ENCODE measurements around the gene TSG101. TPM values are rescaled to one million over a fixed set of nuclear protein-coding genes. Genes with fewer than 3 reads are reported as not detected.

TSG101 gene
- total RNA-seq, 2 experiments from 2014 or later, result 34.0 to 37.4 TPM

GRCh38 chr11:18563090-18563730 is 36.5 kb upstream of the TSG101 start:
- no peak for TF ChIP-seq CTCF (IDR thresholded peaks at IDR 0.05)
- H3K27ac Mint-ChIP-seq, result no peak overlapping the region
- intact Hi-C loops (cut with micrococcal nuclease), result no loop called here
- H3K36me3 Mint-ChIP-seq (ENCODE audit: low read depth), result peaks cover 6% of the 10 kb centered on the region
- ChIA-PET CTCF (interaction anchor here (2.6 kb wide), 1 partner anchor 23 kb away, joined by 8 read pairs; no protein-coding TSS in a partner anchor), POLR2A (no interaction called here)
- H3K9me3 Mint-ChIP-seq, result no peaks in the 10 kb centered on the region
- H3K4me3 Mint-ChIP-seq, result no peak overlapping the region
- no peaks in the 10 kb centered on the region for H3K27me3 Mint-ChIP-seq
- DNase-seq (no peak), ATAC-seq (no peak)
- H3K4me1 Mint-ChIP-seq (ENCODE audit: low read depth), result no peaks in the 10 kb centered on the region

GRCh38 chr11:18548001-18548400 is 21.3 kb upstream of the TSG101 start:
- DNase-seq (no peak), ATAC-seq (no peak)
- ChIA-PET CTCF (interaction anchor here (1.3 to 1.6 kb wide), 2 partner anchors 102 to 217 kb away, joined by 3 to 5 read pairs; no protein-coding TSS in a partner anchor), POLR2A (interaction anchor here (1.0 kb wide), 1 partner anchor 15 kb away, joined by 4 read pairs; no protein-coding TSS in a partner anchor)
- intact Hi-C loops (cut with micrococcal nuclease), result no loop called here
- H3K27ac Mint-ChIP-seq, result no peak overlapping the region
- no peak for TF ChIP-seq CTCF (IDR thresholded peaks at IDR 0.05)
- H3K36me3 Mint-ChIP-seq (ENCODE audit: low read depth), result peaks cover 4% of the 10 kb centered on the region
- H3K9me3 Mint-ChIP-seq, result no peaks in the 10 kb centered on the region
- H3K27me3 Mint-ChIP-seq, result no peaks in the 10 kb centered on the region
- H3K4me1 Mint-ChIP-seq (ENCODE audit: low read depth), result no peaks in the 10 kb centered on the region
- H3K4me3 Mint-ChIP-seq, result no peak overlapping the region

DNA sequence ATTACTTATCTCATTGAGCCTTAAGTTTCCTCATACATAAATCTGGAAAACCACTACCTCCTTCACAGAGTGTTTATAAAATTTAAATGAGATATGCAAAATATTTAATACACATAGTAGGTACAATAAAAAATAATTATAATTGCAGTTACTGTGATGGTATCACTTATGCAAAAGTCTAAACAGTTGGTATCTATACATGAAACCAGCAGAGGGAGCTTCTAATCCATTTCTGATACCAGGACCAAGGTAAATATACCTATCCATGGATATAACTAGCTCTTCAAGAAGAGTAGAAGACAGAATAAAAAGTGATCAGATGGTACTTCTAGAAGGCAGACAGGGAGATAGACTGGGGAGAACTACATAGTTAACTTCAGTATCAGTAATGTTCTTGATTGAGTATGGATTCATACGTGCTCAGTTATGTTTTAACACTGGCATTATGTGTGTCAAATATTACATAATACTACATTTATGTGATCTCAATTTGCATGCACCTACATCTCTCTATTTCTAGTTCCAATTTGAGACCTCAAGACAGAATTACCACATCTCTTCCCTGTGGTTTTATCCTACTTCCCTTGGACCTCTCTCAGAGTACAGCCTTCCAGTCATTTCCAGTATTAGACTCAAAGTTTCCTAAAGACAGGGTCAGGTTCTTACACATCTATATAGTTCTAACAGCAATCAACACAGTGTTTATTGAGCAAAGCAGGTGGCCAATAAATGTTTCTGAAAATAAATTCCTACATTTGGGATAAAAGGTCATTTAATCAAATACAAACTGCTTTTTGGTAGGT is 13.7 kb upstream of the TSG101 start:
- CTCF ChIA-PET, result interaction anchor here (0.6 to 3.6 kb wide), 38 partner anchors 9 to 425 kb away, joined by 3 to 41 read pairs (median 4); partner anchors contain the start of genes SPTY2D1, TSG101 and UEVLD
- no peak overlapping the region for H3K4me3 Mint-ChIP-seq
- H3K4me1 Mint-ChIP-seq (ENCODE audit: low read depth), result no peaks in the 10 kb centered on the region
- intact Hi-C loops (cut with micrococcal nuclease), result loop anchor here (1.0 to 5.0 kb wide), 2 partner anchors 111 to 192 kb away; no protein-coding TSS in a partner anchor
- peak; percentile 78 for ATAC-seq
- peak; percentile 70 for TF ChIP-seq CTCF (IDR thresholded peaks at IDR 0.05)
- no peaks in the 10 kb centered on the region for H3K9me3 Mint-ChIP-seq
- POLR2A ChIA-PET, result no interaction called here
- H3K27ac Mint-ChIP-seq, result no peak overlapping the region
- no peaks in the 10 kb centered on the region for H3K36me3 Mint-ChIP-seq (ENCODE audit: low read depth)
- no peak for DNase-seq
- no peaks in the 10 kb centered on the region for H3K27me3 Mint-ChIP-seq

- ChIA-PET POLR2A (interaction anchor here (1.5 kb wide), 1 partner anchor 9 kb away, joined by 7 read pairs; the partner anchor contains the start of gene TSG101), CTCF (interaction anchor here (1.8 kb wide), 1 partner anchor 114 kb away, joined by 5 read pairs; no protein-coding TSS in a partner anchor)
- DNase-seq (no peak), ATAC-seq (no peak)
- no peaks in the 10 kb centered on the region for H3K36me3 Mint-ChIP-seq (ENCODE audit: low read depth)
- no peak for TF ChIP-seq CTCF (IDR thresholded peaks at IDR 0.05)
- H3K9me3 Mint-ChIP-seq, result no peaks in the 10 kb centered on the region
- H3K27ac Mint-ChIP-seq, result no peak overlapping the region
- H3K4me1 Mint-ChIP-seq (ENCODE audit: low read depth), result peaks cover 2% of the 10 kb centered on the region
- no peaks in the 10 kb centered on the region for H3K27me3 Mint-ChIP-seq
- H3K4me3 Mint-ChIP-seq, result no peak overlapping the region
- intact Hi-C loops (cut with micrococcal nuclease), result no loop called here
Measured at GRCh38 chr11:18536209-18536608, 9.5 kb upstream of the TSG101 start.

Data from activated CD8-positive, alpha-beta T cell treated with anti-CD3 and anti-CD28 coated beads for 36 hours (primary cell).